ENCODE measurements around the gene SMIM26.

The SMIM26 gene

DNA sequence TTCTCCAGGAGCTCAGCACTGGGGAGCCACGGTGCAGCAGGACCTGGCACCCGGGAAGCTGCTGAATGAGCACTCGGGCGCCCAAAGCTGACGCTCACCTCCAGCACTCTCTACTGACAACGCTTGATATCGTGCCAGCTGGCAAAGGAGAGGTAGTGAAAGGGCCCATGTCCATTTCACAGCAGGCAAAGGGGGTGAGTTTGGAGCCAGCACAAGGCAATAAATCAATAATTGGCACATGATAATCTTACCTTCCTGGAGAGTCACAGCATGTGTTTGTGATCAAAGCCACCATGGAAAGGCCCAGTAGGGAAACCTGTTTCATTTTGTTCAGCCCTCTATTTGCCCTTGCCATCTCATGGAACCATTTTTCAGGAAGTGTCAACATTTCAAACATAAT is 23.3 kb upstream of the SMIM26 start:
- Histone ChIP-seq H3K9me2 (replicated peaks; ENCODE audit: low read depth, low read length) (no peaks in the 10 kb centered on the region), H3K9me3 (ENCODE audit: insufficient read depth, low read depth, low read length) (no peaks in the 10 kb centered on the region), H3K27me3 (ENCODE audit: insufficient read depth, low read length, poor library complexity, severe bottlenecking) (no peaks in the 10 kb centered on the region), H3K4me1 (ENCODE audit: insufficient read depth, low read length, poor library complexity, severe bottlenecking) (no peaks in the 10 kb centered on the region), H3K4me3 (ENCODE audit: low read length, poor library complexity, severe bottlenecking) (no peak overlapping the region), H3K9ac (ENCODE audit: low read depth, low read length, poor library complexity, severe bottlenecking) (no peak overlapping the region), H3F3A (ENCODE audit: low read depth) (no peaks in the 10 kb centered on the region), H3K4me2 (ENCODE audit: low read depth, low read length, poor library complexity, severe bottlenecking) (no peak overlapping the region), H4K20me1 (ENCODE audit: insufficient read depth, low read length, poor library complexity, severe bottlenecking) (no peaks in the 10 kb centered on the region), H3K79me2 (ENCODE audit: insufficient read depth, low read length) (no peaks in the 10 kb centered on the region), H2AFZ (ENCODE audit: low read length) (no peak overlapping the region), H3K36me3 (ENCODE audit: insufficient read depth, low read length) (peaks cover 63% of the 10 kb centered on the region; the same call in 1 of the 2 replicates)
- no peak for TF ChIP-seq EZH2phosphoT487 (IDR thresholded peaks at IDR 0.05; ENCODE audit: borderline replicate concordance)
- TF ChIP-seq, protein P1, sequence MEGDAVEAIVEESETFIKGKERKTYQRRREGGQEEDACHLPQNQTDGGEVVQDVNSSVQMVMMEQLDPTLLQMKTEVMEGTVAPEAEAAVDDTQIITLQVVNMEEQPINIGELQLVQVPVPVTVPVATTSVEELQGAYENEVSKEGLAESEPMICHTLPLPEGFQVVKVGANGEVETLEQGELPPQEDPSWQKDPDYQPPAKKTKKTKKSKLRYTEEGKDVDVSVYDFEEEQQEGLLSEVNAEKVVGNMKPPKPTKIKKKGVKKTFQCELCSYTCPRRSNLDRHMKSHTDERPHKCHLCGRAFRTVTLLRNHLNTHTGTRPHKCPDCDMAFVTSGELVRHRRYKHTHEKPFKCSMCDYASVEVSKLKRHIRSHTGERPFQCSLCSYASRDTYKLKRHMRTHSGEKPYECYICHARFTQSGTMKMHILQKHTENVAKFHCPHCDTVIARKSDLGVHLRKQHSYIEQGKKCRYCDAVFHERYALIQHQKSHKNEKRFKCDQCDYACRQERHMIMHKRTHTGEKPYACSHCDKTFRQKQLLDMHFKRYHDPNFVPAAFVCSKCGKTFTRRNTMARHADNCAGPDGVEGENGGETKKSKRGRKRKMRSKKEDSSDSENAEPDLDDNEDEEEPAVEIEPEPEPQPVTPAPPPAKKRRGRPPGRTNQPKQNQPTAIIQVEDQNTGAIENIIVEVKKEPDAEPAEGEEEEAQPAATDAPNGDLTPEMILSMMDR (conservative IDR thresholded peaks at IDR 0.05; ENCODE audit: low read length), result no peak

DNA sequence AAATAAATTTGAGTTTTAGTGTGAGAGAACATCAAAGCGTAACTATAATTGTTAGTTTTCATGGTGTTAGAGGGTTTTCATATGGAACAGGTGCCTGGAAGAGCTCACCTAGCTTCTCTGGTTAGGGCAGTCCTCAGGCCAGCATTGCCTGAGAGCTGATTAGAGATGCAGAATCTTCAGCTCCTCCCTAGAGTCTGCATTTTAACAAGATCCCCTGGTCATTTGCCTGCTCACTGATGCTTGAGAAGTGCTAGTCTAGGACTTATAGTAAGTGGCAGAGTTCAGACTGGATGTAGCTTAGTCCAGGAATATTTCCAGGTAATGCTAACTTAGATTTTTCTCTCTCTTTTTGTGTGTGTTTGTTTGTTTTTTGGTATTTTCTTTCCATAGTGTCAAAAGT is 21.7 kb upstream of the SMIM26 start:
- no peaks in the 10 kb centered on the region for H3K9me2 ChIP-seq (replicated peaks; ENCODE audit: low read depth, low read length)
- no peak for TF ChIP-seq EZH2phosphoT487 (IDR thresholded peaks at IDR 0.05; ENCODE audit: borderline replicate concordance)
- TF ChIP-seq, protein P1 (conservative IDR thresholded peaks at IDR 0.05; ENCODE audit: low read length), result no peak
- H3K27me3 ChIP-seq (ENCODE audit: insufficient read depth, low read length, poor library complexity, severe bottlenecking), result no peaks in the 10 kb centered on the region
- no peaks in the 10 kb centered on the region for H3K79me2 ChIP-seq (ENCODE audit: insufficient read depth, low read length)
- no peak overlapping the region for H2AFZ ChIP-seq (ENCODE audit: low read length)
- H3K4me2 ChIP-seq (ENCODE audit: low read depth, low read length, poor library complexity, severe bottlenecking), result no peak overlapping the region
- no peaks in the 10 kb centered on the region for H4K20me1 ChIP-seq (ENCODE audit: insufficient read depth, low read length, poor library complexity, severe bottlenecking)
- H3F3A ChIP-seq (ENCODE audit: low read depth), result no peaks in the 10 kb centered on the region
- H3K4me1 ChIP-seq (ENCODE audit: insufficient read depth, low read length, poor library complexity, severe bottlenecking), result no peaks in the 10 kb centered on the region
- H3K36me3 ChIP-seq (ENCODE audit: insufficient read depth, low read length), result peaks cover 74% of the 10 kb centered on the region; the same call in 1 of the 2 replicates
- no peaks in the 10 kb centered on the region for H3K9me3 ChIP-seq (ENCODE audit: insufficient read depth, low read depth, low read length)
- H3K9ac ChIP-seq (ENCODE audit: low read depth, low read length, poor library complexity, severe bottlenecking), result no peak overlapping the region
- H3K4me3 ChIP-seq (ENCODE audit: low read length, poor library complexity, severe bottlenecking), result no peak overlapping the region

DNA sequence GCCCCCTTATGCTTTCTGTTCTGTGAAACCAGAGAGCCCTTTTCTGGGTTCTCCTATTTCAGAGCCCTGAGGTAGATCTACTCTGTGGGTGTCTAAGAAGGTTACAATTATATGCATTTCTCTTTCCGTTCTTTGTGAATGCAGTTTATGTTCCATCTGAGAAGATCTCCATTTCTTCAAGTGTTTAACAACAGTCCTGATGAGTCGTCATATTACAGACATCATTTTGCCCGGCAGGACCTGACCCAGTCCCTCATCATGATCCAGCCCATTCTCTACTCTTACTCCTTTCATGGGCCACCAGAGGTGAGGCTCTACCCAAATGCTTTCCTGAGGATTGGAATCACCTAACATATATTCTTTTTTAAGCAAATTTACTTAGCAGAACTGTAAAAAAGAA is 18.8 kb upstream of the SMIM26 start:
- H3F3A ChIP-seq (ENCODE audit: low read depth), result no peaks in the 10 kb centered on the region
- TF ChIP-seq EZH2phosphoT487 (IDR thresholded peaks at IDR 0.05; ENCODE audit: borderline replicate concordance), result no peak
- TF ChIP-seq, protein P1 (conservative IDR thresholded peaks at IDR 0.05; ENCODE audit: low read length), result no peak
- H3K27me3 ChIP-seq (ENCODE audit: insufficient read depth, low read length, poor library complexity, severe bottlenecking), result no peaks in the 10 kb centered on the region
- H3K36me3 ChIP-seq (ENCODE audit: insufficient read depth, low read length), result peaks cover 60% of the 10 kb centered on the region; the same call in 1 of the 2 replicates
- H3K9ac ChIP-seq (ENCODE audit: low read depth, low read length, poor library complexity, severe bottlenecking), result no peak overlapping the region
- no peaks in the 10 kb centered on the region for H3K9me3 ChIP-seq (ENCODE audit: insufficient read depth, low read depth, low read length)
- no peak overlapping the region for H3K4me3 ChIP-seq (ENCODE audit: low read length, poor library complexity, severe bottlenecking)
- no peak overlapping the region for H3K4me2 ChIP-seq (ENCODE audit: low read depth, low read length, poor library complexity, severe bottlenecking)
- H3K79me2 ChIP-seq (ENCODE audit: insufficient read depth, low read length), result no peaks in the 10 kb centered on the region
- H4K20me1 ChIP-seq (ENCODE audit: insufficient read depth, low read length, poor library complexity, severe bottlenecking), result no peaks in the 10 kb centered on the region
- no peaks in the 10 kb centered on the region for H3K9me2 ChIP-seq (replicated peaks; ENCODE audit: low read depth, low read length)
- H3K4me1 ChIP-seq (ENCODE audit: insufficient read depth, low read length, poor library complexity, severe bottlenecking), result no peaks in the 10 kb centered on the region
- H2AFZ ChIP-seq (ENCODE audit: low read length), result no peak overlapping the region
